Activated CD8-positive, alpha-beta T cell treated with anti-CD3 and anti-CD28 coated beads, Interleukin-2, amount 10 ng/mL, durations not matched to agents 7 days and 5 days (primary cell): Measurements from ENCODE around the gene COLEC12. TPM values are rescaled to one million over a fixed set of nuclear protein-coding genes. Genes with fewer than 3 reads are reported as not detected.
A peak's percentile ranks its signal among the peaks of the same experiment; 100 is the strongest.

Experiments used
- ATAC-seq: fragments of 150-1000 bp; cut with Tn5 transposase; one replicate; pipeline ENCODE4 v1.10.0; 2021; ENCODE audit warnings: moderate library complexity
- CTCF ChIA-PET: fragments of 350-600 bp; sonication (Branson Sonifier 250); formaldehyde crosslinking; loops from one replicate; lab custom pipeline; 2021; ENCODE audit warnings: antibody characterized with exemption; lab: Charles Lee
- POLR2A ChIA-PET: fragments of 350-600 bp; sonication (Branson Sonifier 250); formaldehyde crosslinking; loops from one replicate; lab custom pipeline; 2021; ENCODE audit warnings: antibody characterized with exemption; lab: Charles Lee
- DNase-seq: peaks from one replicate; pipeline ENCODE4 v3.0.0-alpha.2; 2020
- H3K27ac Mint-ChIP-seq: one replicate; pipeline ENCODE4 v1.8.0; 2021; ENCODE audit warnings: mild to moderate bottlenecking, mixed read lengths
- H3K27me3 Mint-ChIP-seq: one replicate; pipeline ENCODE4 v1.8.0; 2021; ENCODE audit warnings: low read depth, mixed read lengths
- H3K36me3 Mint-ChIP-seq: one replicate; pipeline ENCODE4 v1.8.0; 2021; ENCODE audit warnings: low read depth, mixed read lengths
- H3K4me1 Mint-ChIP-seq: one replicate; pipeline ENCODE4 v1.8.0; 2021; ENCODE audit warnings: low read depth, mixed read lengths
- H3K4me3 Mint-ChIP-seq: one replicate; pipeline ENCODE4 v1.8.0; 2021; ENCODE audit warnings: mild to moderate bottlenecking, mixed read lengths
- H3K9me3 Mint-ChIP-seq: one replicate; pipeline ENCODE4 v1.8.0; 2022; ENCODE audit warnings: mixed read lengths; ENCODE audit not compliant: insufficient read depth
- total RNA-seq, 2 experiments: library from RNA; stranded (reverse); gene quantifications; one replicate each; pipeline ENCODE4 v1.2.3, GENCODE V29; 2021

The COLEC12 gene
- total RNA-seq, 2 experiments from 2014 or later, result not detected

GRCh38 chr18:267380-267687, 233.2 kb downstream of the COLEC12 start:
- ATAC-seq (no peak), DNase-seq (no peak)
- Mint-ChIP-seq H3K27ac (peak overlapping the region; percentile 100), H3K4me3 (peak overlapping the region; percentile 99), H3K4me1 (peaks cover 26% of the 10 kb centered on the region), H3K27me3 (no peaks in the 10 kb centered on the region), H3K36me3 (peaks cover 23% of the 10 kb centered on the region), H3K9me3 (no peaks in the 10 kb centered on the region)
- ChIA-PET POLR2A (interaction anchor here (0.5 to 2.6 kb wide), 19 partner anchors 8 to 565 kb away, joined by 3 to 22 read pairs (median 5); partner anchors contain the start of genes TYMS and USP14), CTCF (interaction anchor here (1.3 to 1.6 kb wide), 4 partner anchors 8 to 168 kb away, joined by 3 to 7 read pairs (median 4); no protein-coding TSS in a partner anchor)

Other genes starting within 250 kb of the COLEC12 start
- gene THOC1, start 232.7 kb downstream of the COLEC12 start, total RNA-seq, result 10 to 100 TPM; 43.6 to 49.4 TPM
- gene CETN1, start 79.7 kb upstream of the COLEC12 start, total RNA-seq, result not detected
- gene CLUL1, start 96.3 kb upstream of the COLEC12 start, total RNA-seq, result not detected
- 100 to 1,000 TPM; 502 to 505 TPM for gene TYMS, start 157.0 kb upstream of the COLEC12 start, total RNA-seq
- gene ENOSF1, start 211.9 kb upstream of the COLEC12 start, total RNA-seq, result 10 to 100 TPM; 66.0 to 74.1 TPM